Neuronal stem cell (in vitro differentiated cells): Measurements from ENCODE around the gene FKBP1A.
A peak's percentile ranks its signal among the peaks of the same experiment; 100 is the strongest.
"Not testable (repeated sequence)": the region's sequence is repeated elsewhere in the genome, so short reads cannot be mapped to it uniquely, and the experiment has no call there.

Experiments used
- DNase-seq: peaks from one replicate; pipeline ENCODE4 v3.0.0-alpha.2; 2013; ENCODE audit warnings: low spot score
- H2AFZ ChIP-seq: one replicate; pipeline ENCODE4 v1.6.1; 2013; ENCODE audit warnings: mild to moderate bottlenecking, low read length, inconsistent platforms
- H2AK5ac ChIP-seq: 2 replicates; pipeline ENCODE4 v1.6.1; 2013; ENCODE audit warnings: low read depth, mild to moderate bottlenecking, inconsistent platforms, low read length, moderate library complexity, mixed read lengths
- H2BK120ac ChIP-seq: 2 replicates; pipeline ENCODE4 v1.6.1; 2013; ENCODE audit warnings: low read depth, mild to moderate bottlenecking, inconsistent platforms, low read length, moderate library complexity, mixed read lengths
- H2BK12ac ChIP-seq: one replicate; pipeline ENCODE4 v1.6.1; 2013; ENCODE audit warnings: low read length, inconsistent platforms
- H2BK15ac ChIP-seq: 2 replicates; pipeline ENCODE4 v1.6.1; 2013; ENCODE audit warnings: mild to moderate bottlenecking, low read length, inconsistent platforms, mixed read lengths
- H2BK5ac ChIP-seq: one replicate; pipeline ENCODE4 v1.6.1; 2013; ENCODE audit warnings: inconsistent platforms, mild to moderate bottlenecking, low read length, moderate library complexity
- H3K14ac ChIP-seq: one replicate; pipeline ENCODE4 v1.6.1; 2013; ENCODE audit warnings: low read length, inconsistent platforms
- H3K18ac ChIP-seq: 2 replicates; pipeline ENCODE4 v1.6.1; 2013; ENCODE audit warnings: low read length, inconsistent platforms
- H3K23ac ChIP-seq: 2 replicates; pipeline ENCODE4 v1.6.1; 2013; ENCODE audit warnings: low read depth, mild to moderate bottlenecking, mixed read lengths, low read length, inconsistent platforms; ENCODE audit not compliant: poor library complexity
- H3K27ac ChIP-seq: replicated peaks from 3 replicates; pipeline ENCODE4 v1.5.1; 2013; ENCODE audit warnings: low read length, inconsistent platforms
- H3K27me3 ChIP-seq, 3 experiments: 2 replicates each; pipeline ENCODE4 v1.6.1; 2013; ENCODE audit warnings: low read length in 3 of 3, mild to moderate bottlenecking in 2 of 3, inconsistent platforms in 1 of 3, low read depth in 1 of 3, mixed read lengths in 1 of 3, moderate library complexity in 1 of 3; ENCODE audit not compliant: control insufficient read depth in 3 of 3, insufficient read depth in 3 of 3
- H3K36me3 ChIP-seq, 2 donors: replicated peaks in 1 of 2; 2 replicates each; pipeline ENCODE4 v1.6.1; 2013; ENCODE audit warnings: low read length in 2 of 2; ENCODE audit not compliant: control insufficient read depth in 2 of 2, insufficient read depth in 2 of 2
- H3K4ac ChIP-seq: 2 replicates; pipeline ENCODE4 v1.6.1; 2013; ENCODE audit warnings: inconsistent platforms, mild to moderate bottlenecking, low read length, moderate library complexity
- H3K4me1 ChIP-seq, 2 donors: 1 replicate in 1 of 2; 2 replicates in 1 of 2; pipeline ENCODE4 v1.6.1; 2013; ENCODE audit warnings: low read length in 2 of 2, low read depth in 1 of 2; ENCODE audit not compliant: control insufficient read depth in 2 of 2, insufficient read depth in 1 of 2
- H3K4me2 ChIP-seq: one replicate; pipeline ENCODE4 v1.6.1; 2013; ENCODE audit warnings: mild to moderate bottlenecking, low read length, inconsistent platforms; ENCODE audit not compliant: insufficient read depth, poor library complexity, severe bottlenecking
- H3K4me3 ChIP-seq, 2 donors: 2 replicates each; pipeline ENCODE4 v1.5.1; 2013; ENCODE audit warnings: low read length in 2 of 2, mild to moderate bottlenecking in 2 of 2, inconsistent platforms in 1 of 2, moderate library complexity in 1 of 2
- H3K79me1 ChIP-seq: one replicate; pipeline ENCODE4 v1.6.1; 2013; ENCODE audit warnings: low read depth, mild to moderate bottlenecking, inconsistent platforms, low read length, moderate library complexity
- H3K9ac ChIP-seq: one replicate; pipeline ENCODE4 v1.6.1; 2013; ENCODE audit warnings: mild to moderate bottlenecking, low read depth, low read length, inconsistent platforms; ENCODE audit not compliant: poor library complexity
- H3K9me3 ChIP-seq, 2 donors: replicated peaks in 1 of 2; 2 replicates each; pipeline versions ENCODE3 to v1.6.1; 2013; ENCODE audit warnings: low read length in 2 of 2, mild to moderate bottlenecking in 2 of 2, inconsistent platforms in 1 of 2, low read depth in 1 of 2, mixed read lengths in 1 of 2, moderate library complexity in 1 of 2; ENCODE audit not compliant: control insufficient read depth in 2 of 2, insufficient read depth in 1 of 2
- H4K8ac ChIP-seq: one replicate; pipeline ENCODE4 v1.6.1; 2013; ENCODE audit warnings: low read depth, mild to moderate bottlenecking, inconsistent platforms, low read length, moderate library complexity
- H4K91ac ChIP-seq: one replicate; pipeline ENCODE4 v1.6.1; 2013; ENCODE audit warnings: low read length, low read depth, mild to moderate bottlenecking, inconsistent platforms; ENCODE audit not compliant: poor library complexity
- WGBS, 2 donors: extraction: QIAGEN DNeasy Blood & Tissue Kit; methylation state at CpG; one replicate each; pipeline ENCODE4 v1.1.7; 2013; ENCODE audit warnings: missing lambda C conversion rate in 2 of 2, mixed read lengths in 1 of 2; ENCODE audit not compliant: insufficient read length in 2 of 2, insufficient replicate concordance in 1 of 2; ENCODE audit errors: extremely low coverage in 2 of 2; 5-methylcytosine and 5-hydroxymethylcytosine counted together

FKBP1A gene

GRCh38 chr20:1399678-1400366 is 7.0 kb upstream of the FKBP1A start:
- H3K23ac ChIP-seq, H3K14ac ChIP-seq, H3K27ac ChIP-seq, H3K4ac ChIP-seq, H3K9ac ChIP-seq, H2BK120ac ChIP-seq, H3K18ac ChIP-seq, H4K91ac ChIP-seq, H2BK5ac ChIP-seq, H2BK12ac ChIP-seq, H3K36me3 ChIP-seq, H4K8ac ChIP-seq, H3K27me3 ChIP-seq, H2BK15ac ChIP-seq, H3K4me1 ChIP-seq, H3K4me3 ChIP-seq, H3K4me2 ChIP-seq, H2AK5ac ChIP-seq, H3K9me3 ChIP-seq, DNase-seq, H2AFZ ChIP-seq, H3K79me1 ChIP-seq: not testable (repeated sequence)
- no CpG with 5 or more reads among the region's 8 CpGs for WGBS, 2 donors

- not testable (repeated sequence) for H3K18ac ChIP-seq, H3K14ac ChIP-seq, H3K9ac ChIP-seq, H3K23ac ChIP-seq, H3K27me3 ChIP-seq, H3K4ac ChIP-seq, H3K4me2 ChIP-seq, DNase-seq, H3K9me3 ChIP-seq, H2BK5ac ChIP-seq, H2BK120ac ChIP-seq, H3K27ac ChIP-seq, H3K36me3 ChIP-seq, H2AK5ac ChIP-seq, H2BK15ac ChIP-seq, H2BK12ac ChIP-seq, H3K4me1 ChIP-seq, H4K91ac ChIP-seq, H4K8ac ChIP-seq, H3K79me1 ChIP-seq, H3K4me3 ChIP-seq
- H2AFZ ChIP-seq = peak overlapping the region; percentile 67
- no CpG with 5 or more reads among the region's 7 CpGs for WGBS, 2 donors
Observed at GRCh38 chr20:1398185-1398584, 5.3 kb upstream of the FKBP1A start.

GRCh38 chr20:1397710-1398109 is 4.9 kb upstream of the FKBP1A start:
- Histone ChIP-seq H4K91ac (no peak overlapping the region), H3K9me3 (no peaks in the 10 kb centered on the region), H3K18ac (no peak overlapping the region), H2AFZ (no peak overlapping the region), H3K4ac (no peak overlapping the region), H3K23ac (no peak overlapping the region), H3K36me3 (no peaks in the 10 kb centered on the region), H2BK12ac (no peak overlapping the region), H3K9ac (no peak overlapping the region), H3K4me3 (no peak overlapping the region), H2BK5ac (no peak overlapping the region), H4K8ac (no peak overlapping the region), H2BK15ac (no peak overlapping the region), H3K14ac (no peak overlapping the region), H3K4me1 (peaks cover 2 to 4% of the 10 kb centered on the region in 2 donors), H2BK120ac (no peak overlapping the region), H3K79me1 (no peaks in the 10 kb centered on the region), H3K27ac (no peak overlapping the region), H2AK5ac (no peak overlapping the region), H3K4me2 (no peak overlapping the region), H3K27me3 (peaks cover 0 to 8% (median 0%) of the 10 kb centered on the region in 3 experiments)
- WGBS, 2 donors = no CpG with 5 or more reads among the region's 4 CpGs
- no peak for DNase-seq

GRCh38 chr20:1396702-1397101 is 3.8 kb upstream of the FKBP1A start:
- Histone ChIP-seq H4K8ac (no peak overlapping the region), H2AFZ (peak overlapping the region; percentile 49), H3K79me1 (no peaks in the 10 kb centered on the region), H3K36me3 (no peaks in the 10 kb centered on the region), H3K14ac (no peak overlapping the region), H4K91ac (no peak overlapping the region), H3K18ac (no peak overlapping the region), H3K4me1 (peaks cover 2 to 11% of the 10 kb centered on the region in 2 donors), H2BK12ac (no peak overlapping the region), H3K9ac (no peak overlapping the region), H3K4me2 (no peak overlapping the region), H2AK5ac (no peak overlapping the region), H3K4ac (no peak overlapping the region), H2BK5ac (no peak overlapping the region), H3K23ac (no peak overlapping the region), H2BK120ac (no peak overlapping the region), H3K27ac (no peak overlapping the region), H3K4me3 (no peak overlapping the region), H2BK15ac (no peak overlapping the region), H3K27me3 (peaks cover 0 to 8% (median 0%) of the 10 kb centered on the region in 3 experiments), H3K9me3 (no peaks in the 10 kb centered on the region)
- WGBS, 2 donors = no CpG with 5 or more reads among the region's 4 CpGs
- no peak for DNase-seq
